Ascending aorta (tissue), 2 donors: ENCODE data around the gene MLH1. TPM values are rescaled to one million over a fixed set of nuclear protein-coding genes. Genes with fewer than 3 reads are reported as not detected.

Experiments
- DNase-seq, 2 donors: peaks; one replicate each; pipeline ENCODE4 v3.0.0-alpha.2; 2019; ENCODE audit warnings: low spot score in 2 of 2
- H3K27ac ChIP-seq, 2 donors: fragments of 200-600 bp; sonication (generic); one replicate each; pipeline ENCODE4 v1.5.1; 2016 to 2017; ENCODE audit warnings: mild to moderate bottlenecking in 1 of 2
- H3K27me3 ChIP-seq: fragments of 200-600 bp; sonication (generic); one replicate; pipeline ENCODE4 v1.5.1; 2017
- H3K36me3 ChIP-seq, 2 donors: fragments of 200-600 bp; sonication (generic); one replicate each; pipeline ENCODE4 v1.5.1; 2016
- H3K4me1 ChIP-seq, 2 donors: fragments of 200-600 bp; sonication (generic); one replicate each; pipeline ENCODE4 v1.5.1; 2016 to 2017; ENCODE audit warnings: mild to moderate bottlenecking in 1 of 2
- H3K4me3 ChIP-seq, 2 donors: fragments of 200-600 bp; sonication (generic); one replicate each; pipeline ENCODE4 v1.5.1; 2016 to 2017; ENCODE audit warnings: mild to moderate bottlenecking in 1 of 2
- H3K9me3 ChIP-seq, 2 donors: fragments of 200-600 bp; sonication (generic); one replicate each; pipeline ENCODE4 v1.5.1; 2016
- intact Hi-C: fragments of 100-400 bp; cut with DNase I; formaldehyde crosslinking; loops from one replicate; pipeline ENCODE4 v1.15.1; 2023
- total RNA-seq: library from RNA; depleted of rRNA; stranded (reverse); fragments of >200 nt; gene quantifications from one replicate; pipeline ENCODE4 v1.1.0, GENCODE V29; 2016
- TF ChIP-seq, protein P1 (sequence below), 3 experiments: fragments of 200-600 bp in 2 of 3; fragments of 450-650 bp in 1 of 3; sonication (generic) in 2 of 3; IDR thresholded peaks; one replicate each; pipeline ENCODE4 v1.5.1; 2016 to 2019; ENCODE audit warnings: antibody characterized with exemption in 3 of 3, mild to moderate bottlenecking in 1 of 3, moderate library complexity in 1 of 3

MLH1 gene
- total RNA-seq, 1 donor from 2014 or later = 18.0 TPM

GRCh38 chr3:37014620-37015019, 21.3 kb downstream of the MLH1 start:
- no peak for DNase-seq
- TF ChIP-seq, protein P1, sequence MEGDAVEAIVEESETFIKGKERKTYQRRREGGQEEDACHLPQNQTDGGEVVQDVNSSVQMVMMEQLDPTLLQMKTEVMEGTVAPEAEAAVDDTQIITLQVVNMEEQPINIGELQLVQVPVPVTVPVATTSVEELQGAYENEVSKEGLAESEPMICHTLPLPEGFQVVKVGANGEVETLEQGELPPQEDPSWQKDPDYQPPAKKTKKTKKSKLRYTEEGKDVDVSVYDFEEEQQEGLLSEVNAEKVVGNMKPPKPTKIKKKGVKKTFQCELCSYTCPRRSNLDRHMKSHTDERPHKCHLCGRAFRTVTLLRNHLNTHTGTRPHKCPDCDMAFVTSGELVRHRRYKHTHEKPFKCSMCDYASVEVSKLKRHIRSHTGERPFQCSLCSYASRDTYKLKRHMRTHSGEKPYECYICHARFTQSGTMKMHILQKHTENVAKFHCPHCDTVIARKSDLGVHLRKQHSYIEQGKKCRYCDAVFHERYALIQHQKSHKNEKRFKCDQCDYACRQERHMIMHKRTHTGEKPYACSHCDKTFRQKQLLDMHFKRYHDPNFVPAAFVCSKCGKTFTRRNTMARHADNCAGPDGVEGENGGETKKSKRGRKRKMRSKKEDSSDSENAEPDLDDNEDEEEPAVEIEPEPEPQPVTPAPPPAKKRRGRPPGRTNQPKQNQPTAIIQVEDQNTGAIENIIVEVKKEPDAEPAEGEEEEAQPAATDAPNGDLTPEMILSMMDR (IDR thresholded peaks at IDR 0.05) = no peak
- H3K27me3 ChIP-seq = no peaks in the 10 kb centered on the region
- intact Hi-C loops = no loop called here
- H3K27ac ChIP-seq = no peak overlapping the region
- H3K4me3 ChIP-seq = no peak overlapping the region
- no peaks in the 10 kb centered on the region for H3K4me1 ChIP-seq
- H3K36me3 ChIP-seq = peaks cover 62 to 83% of the 10 kb centered on the region in 2 donors
- H3K9me3 ChIP-seq = no peaks in the 10 kb centered on the region

- H3K4me1 ChIP-seq = no peaks in the 10 kb centered on the region
- intact Hi-C loops = no loop called here
- no peaks in the 10 kb centered on the region for H3K9me3 ChIP-seq
These were observed 22.3 kb downstream of the MLH1 start for GRCh38 chr3:37015642-37016041.

GRCh38 chr3:37016903-37017302, 23.6 kb downstream of the MLH1 start:
- Histone ChIP-seq H3K4me1 (no peaks in the 10 kb centered on the region), H3K27me3 (no peaks in the 10 kb centered on the region), H3K27ac (no peak overlapping the region), H3K9me3 (no peaks in the 10 kb centered on the region), H3K4me3 (no peak overlapping the region), H3K36me3 (peaks cover 72 to 92% of the 10 kb centered on the region in 2 donors)
- TF ChIP-seq, protein P1 (IDR thresholded peaks at IDR 0.05) = no peak
- DNase-seq = no peak
- intact Hi-C loops = no loop called here

More at GRCh38 chr3:37015642-37016041, 22.3 kb downstream of the MLH1 start:
- no peak overlapping the region for H3K4me3 ChIP-seq
- no peaks in the 10 kb centered on the region for H3K27me3 ChIP-seq
- H3K36me3 ChIP-seq = peaks cover 67 to 91% of the 10 kb centered on the region in 2 donors
- DNase-seq = no peak
- H3K27ac ChIP-seq = no peak overlapping the region
- TF ChIP-seq, protein P1 (IDR thresholded peaks at IDR 0.05) = no peak

DNA sequence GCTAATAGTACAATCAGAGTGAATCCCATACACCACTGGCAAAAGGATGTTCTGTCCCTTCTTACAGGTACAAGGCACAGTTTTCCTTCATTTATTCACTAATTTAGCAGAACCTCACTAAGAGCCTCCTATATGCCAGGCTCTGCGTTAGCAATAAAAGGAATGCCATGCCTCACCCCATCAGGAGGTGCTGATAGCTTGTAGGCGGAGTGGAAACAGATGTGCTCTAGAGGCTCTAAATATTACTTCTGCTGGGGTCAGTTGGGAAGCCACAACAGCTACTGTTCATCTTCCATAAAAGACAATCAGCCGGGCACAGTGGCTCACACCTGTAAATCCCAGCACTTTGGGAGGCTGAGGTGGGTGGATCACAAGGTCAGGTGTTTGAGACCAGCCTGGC, 24.4 kb downstream of the MLH1 start:
- H3K4me1 ChIP-seq = no peaks in the 10 kb centered on the region
- TF ChIP-seq, protein P1 (IDR thresholded peaks at IDR 0.05) = no peak
- peaks cover 69 to 91% of the 10 kb centered on the region in 2 donors for H3K36me3 ChIP-seq
- no peaks in the 10 kb centered on the region for H3K9me3 ChIP-seq
- H3K27me3 ChIP-seq = no peaks in the 10 kb centered on the region
- H3K27ac ChIP-seq = no peak overlapping the region
- no peak overlapping the region for H3K4me3 ChIP-seq
- no peak for DNase-seq
- intact Hi-C loops = no loop called here

DNA sequence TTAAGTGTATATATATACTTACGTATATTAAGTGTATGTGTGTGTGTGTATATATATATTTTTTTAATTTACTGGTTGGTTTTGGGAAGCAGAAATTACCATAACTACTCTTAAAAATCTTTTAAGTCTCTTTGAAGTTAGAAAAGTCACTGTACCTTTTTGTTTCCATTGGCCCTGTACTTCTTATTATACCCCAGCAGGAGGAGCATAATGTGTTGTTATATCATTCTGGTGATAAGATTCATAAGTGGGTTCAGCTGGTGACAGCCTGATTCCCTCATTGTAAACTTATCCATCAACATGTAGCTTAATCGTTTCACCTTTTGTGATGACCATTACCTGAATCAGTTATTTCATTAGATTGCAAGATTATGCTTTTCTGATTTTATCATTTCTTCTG, 30.8 kb downstream of the MLH1 start:
- no peak for DNase-seq
- Histone ChIP-seq H3K36me3 (peaks cover 43 to 79% of the 10 kb centered on the region in 2 donors), H3K27me3 (no peaks in the 10 kb centered on the region), H3K27ac (no peak overlapping the region), H3K4me1 (peaks cover 0 to 10% of the 10 kb centered on the region in 2 donors), H3K4me3 (no peak overlapping the region), H3K9me3 (no peaks in the 10 kb centered on the region)
- TF ChIP-seq, protein P1 (IDR thresholded peaks at IDR 0.05) = peak; percentile 18 to 48 (median 18)
- intact Hi-C loops = loop anchor here (1.0 kb wide), 1 partner anchor 189 kb away; no protein-coding TSS in a partner anchor
